K562 (cell line): ENCODE measurements around the gene PRDX6. TPM values are rescaled to one million over a fixed set of nuclear protein-coding genes. Genes with fewer than 3 reads are reported as not detected.
A peak's percentile ranks its signal among the peaks of the same experiment; 100 is the strongest.

Source experiments
- ATAC-seq: fragments of 200-7000 bp; cut with Tn5 transposase; 3 replicates; pipeline ENCODE4 v1.9.1; 2020; ENCODE audit warnings: moderate library complexity
- BruUV-seq: library from RNA; stranded (reverse); fragments of 400-500 nt; replicated peaks from 2 replicates; lab custom pipeline; 2021; lab: Mats Ljungman, UMichigan
- CTCF ChIA-PET: fragments of 300-600 bp; formaldehyde crosslinking; extraction: SDS; loops from one replicate; lab custom pipeline; 2021; ENCODE audit warnings: low intra/inter-chr PET ratio; lab: Yijun Ruan, JAX
- POLR2A ChIA-PET: fragments of 300-600, 350-650 bp; sonication (Branson Sonifier 250); formaldehyde crosslinking; extraction: SDS; loops from one replicate; lab custom pipeline; 2021; ENCODE audit warnings: antibody characterized with exemption, inconsistent platforms; lab: Yijun Ruan, JAX
- DNase-seq, 4 experiments: peaks; one replicate each; pipeline versions ENCODE4 v3.0.0 to v3.0.0-alpha.2; 2011 to 2018; ENCODE audit warnings: low spot score in 3 of 4, mixed read lengths in 3 of 4; ENCODE audit errors: extremely low read depth in 1 of 4
- FAIRE-seq: peaks from 2 replicates; lab custom pipeline; 2011; peaks lifted over from hg19 to GRCh38; lab: Jason Lieb, UNC
- H2AFZ ChIP-seq: 2 replicates; pipeline ENCODE4 v1.6.0; 2011; ENCODE audit warnings: low read depth, low read length, control low read depth, inconsistent platforms
- H3K27ac ChIP-seq: fragments of 200-600 bp; 3 replicates; pipeline ENCODE4 v1.8.0; 2011; ENCODE audit warnings: low read depth, mild to moderate bottlenecking, control low read depth, inconsistent platforms, low read length, moderate library complexity, mixed read lengths; ENCODE audit errors: extremely low read depth
- H3K27me3 ChIP-seq, 2 experiments: fragments of 300-600 bp in 1 of 2; 2 replicates in 1 of 2; 3 replicates in 1 of 2; pipeline versions ENCODE4 v1.6.0 to v1.8.0; 2011; ENCODE audit warnings: inconsistent platforms in 2 of 2, low read length in 2 of 2, mild to moderate bottlenecking in 1 of 2, mixed read lengths in 1 of 2, moderate library complexity in 1 of 2; ENCODE audit not compliant: control insufficient read depth in 2 of 2, insufficient read depth in 2 of 2
- H3K36me3 ChIP-seq: fragments of 300-600 bp; 3 replicates; pipeline ENCODE4 v1.8.0; 2011; ENCODE audit warnings: mild to moderate bottlenecking, low read length, inconsistent platforms; ENCODE audit not compliant: control insufficient read depth, insufficient read depth
- H3K4me1 ChIP-seq, 2 experiments: fragments of 200-600 bp in 1 of 2; replicated peaks in 1 of 2; 2 replicates in 1 of 2; 3 replicates in 1 of 2; pipeline versions ENCODE4 v1.5.1 to v1.8.0; 2011; ENCODE audit warnings: inconsistent platforms in 2 of 2, low read length in 2 of 2, mild to moderate bottlenecking in 1 of 2, mixed read lengths in 1 of 2, moderate library complexity in 1 of 2; ENCODE audit not compliant: control insufficient read depth in 2 of 2, insufficient read depth in 2 of 2
- H3K4me2 ChIP-seq: 2 replicates; pipeline ENCODE4 v1.6.1; 2011; ENCODE audit warnings: low read length, control low read depth, inconsistent platforms, mixed read lengths; ENCODE audit not compliant: insufficient read depth
- H3K4me3 ChIP-seq: fragments of 200-600 bp; sonication (generic), shearing (Covaris generic); 2 replicates; pipeline ENCODE4 v1.5.1; 2016; ENCODE audit warnings: control low read depth, inconsistent platforms
- H3K79me2 ChIP-seq: fragments of 200-600 bp; 3 replicates; pipeline ENCODE4 v1.8.0; 2011; ENCODE audit warnings: low read length, inconsistent platforms; ENCODE audit not compliant: control insufficient read depth, insufficient read depth
- H3K9ac ChIP-seq, 2 experiments: 2 replicates each; pipeline versions ENCODE4 v1.6.0 to v1.6.1; 2011; ENCODE audit warnings: low read depth in 2 of 2, low read length in 2 of 2, control low read depth in 1 of 2, inconsistent platforms in 1 of 2, mild to moderate bottlenecking in 1 of 2, mixed read lengths in 1 of 2; ENCODE audit not compliant: insufficient read depth in 1 of 2
- H3K9me1 ChIP-seq: one replicate; pipeline ENCODE4 v1.6.0; 2011; ENCODE audit warnings: inconsistent platforms, mild to moderate bottlenecking, low read length, moderate library complexity; ENCODE audit not compliant: control insufficient read depth, insufficient read depth
- H3K9me3 ChIP-seq: replicated peaks from 2 replicates; pipeline ENCODE4 v1.5.1; 2011; ENCODE audit warnings: low read depth, low read length, inconsistent platforms; ENCODE audit not compliant: control insufficient read depth, insufficient read depth
- H4K20me1 ChIP-seq: replicated peaks from 2 replicates; pipeline ENCODE4 v1.6.1; 2011; ENCODE audit warnings: low read length, inconsistent platforms, mixed read lengths; ENCODE audit not compliant: control insufficient read depth, insufficient read depth
- ARHGAP35 ChIP-seq: fragments of 450-650 bp; IDR thresholded peaks from 2 replicates; pipeline ENCODE4 v1.6.1; 2018; ENCODE audit not compliant: partially characterized antibody
- CLOCK ChIP-seq: fragments of 250-450 bp; sonication (Bioruptor Pico); IDR thresholded peaks from 2 replicates; pipeline ENCODE4 v1.4.0; 2020; ENCODE audit warnings: mild to moderate bottlenecking, moderate library complexity, borderline replicate concordance
- DEAF1 ChIP-seq: fragments of 450-650 bp; formaldehyde crosslinking; IDR thresholded peaks from 2 replicates; pipeline ENCODE4 v1.4.0; 2020; ENCODE audit warnings: mild to moderate bottlenecking, moderate library complexity
- MYNN ChIP-seq, 2 experiments: sonication (generic); formaldehyde crosslinking in 1 of 2; IDR thresholded peaks; 2 replicates each; pipeline versions ENCODE4 v1.5.0 to v1.6.1; 2016 to 2020; ENCODE audit warnings: antibody characterized with exemption in 1 of 2, missing genetic modification reagents in 1 of 2
- RBFOX2 ChIP-seq: fragments of 200-400 bp; formaldehyde crosslinking; IDR thresholded peaks from 2 replicates; pipeline ENCODE4 v1.6.1; 2017; ENCODE audit warnings: low read depth, mild to moderate bottlenecking, low read length, moderate library complexity
- WGBS: fragments of 100-300 bp; shearing (Covaris generic); methylation state at CpG from one replicate; pipeline ENCODE4 v1.1.6; 2016; ENCODE audit warnings: low coverage, mixed read lengths; ENCODE audit not compliant: insufficient coverage; ENCODE audit errors: missing lambda C conversion rate; 5-methylcytosine and 5-hydroxymethylcytosine counted together
- in situ Hi-C: fragments of 300-500 bp; cut with MboI; formaldehyde crosslinking; loops from 4 replicates; pipeline ENCODE4 v1.15.0; 2018; ENCODE audit warnings: inconsistent platforms, mixed read lengths
- intact Hi-C: fragments of 100-400 bp; cut with micrococcal nuclease; formaldehyde crosslinking; loops from 2 replicates; pipeline ENCODE4 v1.14.2; 2022
- polyA plus RNA-seq, 8 experiments: library from polyadenylated mRNA; depleted of rRNA in 4 of 8; stranded (reverse) in 5 of 8; unstranded in 3 of 8; fragments of >200 nt; fragmentation: Nextera tagmentation in 2 of 8; fragmentation: Illumina TruSeq in 1 of 8; extraction: Ambion mirVana in 2 of 8; extraction: Trizol in 1 of 8; gene quantifications; 2 replicates each; pipeline versions ENCODE4 v1.2.1 to v1.2.3, GENCODE V29; 2011 to 2014; ENCODE audit warnings: inconsistent platforms in 1 of 8, missing spikeins in 1 of 8
- total RNA-seq, 7 experiments: library from RNA; depleted of rRNA in 6 of 7; stranded (reverse); fragments of >200 nt in 6 of 7; fragmentation: Illumina TruSeq in 2 of 7; extraction: Trizol in 2 of 7; gene quantifications; 2 replicates each; pipeline versions ENCODE4 v1.2.1 to v1.2.3, GENCODE V29; 2011 to 2021; ENCODE audit warnings: low replicate concordance in 1 of 7

The PRDX6 gene
- total and polyA plus RNA-seq, 9 of the 15 experiments (the other 6 are each of a cell fraction or from before 2014, with no cell fraction given), result 277 to 1,082 (median 610) TPM

GRCh38 chr1:173481195-173481772 lies 4.1 kb downstream of the PRDX6 start:
- peaks cover 5% of the 10 kb centered on the region; the same call in 1 of the 2 replicates for H4K20me1 ChIP-seq
- ATAC-seq (no peak), FAIRE-seq (no peak), DNase-seq (no peak)
- H3K9me1 ChIP-seq, result no peaks in the 10 kb centered on the region
- WGBS, result 91% methylated on average over 1 of the region's 1 CpG
- H3K9me3 ChIP-seq, result no peaks in the 10 kb centered on the region
- intact Hi-C loops, result no loop called here
- ChIA-PET POLR2A (interaction anchor here (0.6 to 2.5 kb wide), 5 partner anchors 9 to 343 kb away, joined by 3 to 7 read pairs (median 3); partner anchors contain the start of genes DARS2 and KLHL20), CTCF (no interaction called here)
- H3K27ac ChIP-seq, result no peak overlapping the region
- BruUV-seq, result no TSS peak
- TF ChIP-seq RBFOX2 (peak; percentile 37; the same call in 1 of the 2 replicates), DEAF1 (CRISPR knock-in tag) (no peak), MYNN (IDR thresholded peaks at IDR 0.05) (no peak), MYNN (CRISPR knock-in tag; IDR thresholded peaks at IDR 0.05) (no peak), ARHGAP35 (no peak), CLOCK (no peak)
- no peak overlapping the region for H3K4me2 ChIP-seq
- peaks cover 80% of the 10 kb centered on the region for H3K36me3 ChIP-seq
- peaks cover 11 to 12% of the 10 kb centered on the region in 2 experiments; a peak in 4 of 5 replicates for H3K4me1 ChIP-seq
- H3K27me3 ChIP-seq, result no peaks in the 10 kb centered on the region
- H3K4me3 ChIP-seq, result no peak overlapping the region
- no peak overlapping the region for H2AFZ ChIP-seq
- no peak overlapping the region for H3K9ac ChIP-seq
- in situ Hi-C loops, result no loop called here
- H3K79me2 ChIP-seq, result peaks cover 70% of the 10 kb centered on the region
